NCI-H146 treated with DMSO at 0.1 percent for 48 hours (cell line): ENCODE measurements around the gene SCN10A.

Experiments used
- DNase-seq: peaks from one replicate; lab custom pipeline; 2025; ENCODE audit not compliant: unreplicated experiment; lab: John Stamatoyannopoulos, UW

SCN10A gene

DNA sequence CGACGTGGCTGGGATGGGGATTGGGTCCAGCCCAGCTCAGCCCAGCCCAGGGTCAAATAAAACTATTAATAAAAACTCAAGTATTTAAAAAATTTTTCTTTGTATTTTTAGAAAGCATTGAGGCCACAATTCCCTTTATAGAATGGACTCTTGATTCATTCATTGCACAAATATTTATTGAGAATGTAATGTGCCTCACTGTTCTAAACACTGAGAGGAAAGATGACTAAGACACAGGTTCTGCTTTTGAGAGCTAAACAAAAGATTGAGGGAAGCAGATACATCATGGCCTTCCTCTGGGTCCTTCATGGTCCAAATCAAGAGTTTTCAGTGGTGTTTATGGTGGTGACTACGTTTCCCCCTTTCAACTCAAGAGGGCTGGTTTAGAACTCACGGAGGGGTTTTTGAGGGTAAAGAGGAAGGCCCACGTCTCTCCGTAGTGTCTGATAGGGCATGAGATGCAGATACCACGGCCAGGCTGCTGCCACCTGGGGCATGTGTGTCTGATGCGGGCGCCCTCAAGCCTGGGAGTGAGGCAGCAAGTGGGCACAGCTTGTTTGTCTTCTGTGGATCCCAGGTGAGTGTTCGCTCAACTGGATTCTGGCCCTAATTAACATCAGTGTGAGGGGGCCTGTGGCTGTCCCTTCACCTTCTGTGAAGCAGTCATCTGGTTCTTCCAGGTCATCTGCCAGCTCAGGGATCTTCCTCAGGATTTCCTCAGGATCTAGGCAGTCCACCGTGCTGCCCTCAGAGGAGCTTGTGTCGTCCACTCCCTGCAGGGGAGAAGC is 93.0 kb downstream of the SCN10A start:
- DNase-seq, result no peak

DNA sequence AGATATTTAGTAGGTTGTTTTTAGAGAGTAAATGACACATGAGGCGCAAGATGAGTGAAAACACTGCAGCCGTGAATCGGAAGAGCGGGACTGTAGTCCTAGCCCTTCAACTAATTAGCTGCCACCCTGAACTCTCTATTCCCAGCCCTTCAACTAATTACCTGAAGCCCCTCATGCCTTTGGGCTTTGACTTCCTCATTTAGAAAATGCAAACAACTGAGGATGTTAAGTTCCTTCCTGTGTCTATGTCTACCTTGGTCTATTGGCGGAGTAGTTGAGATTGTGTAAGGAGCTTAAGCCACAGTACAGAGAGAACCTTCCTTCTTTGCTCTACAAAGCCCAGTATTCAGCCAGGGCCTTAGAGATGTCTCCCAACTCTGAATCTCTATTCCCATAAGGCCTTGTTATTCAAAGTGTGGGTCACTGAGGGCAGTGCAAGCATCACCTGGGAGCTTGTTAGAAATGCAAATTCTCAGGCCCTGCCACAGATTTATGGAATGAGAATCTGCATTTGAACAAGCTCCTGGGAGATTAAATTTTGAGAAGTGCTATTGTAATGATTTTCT is 94.7 kb downstream of the SCN10A start:
- DNase-seq, result no peak

DNA sequence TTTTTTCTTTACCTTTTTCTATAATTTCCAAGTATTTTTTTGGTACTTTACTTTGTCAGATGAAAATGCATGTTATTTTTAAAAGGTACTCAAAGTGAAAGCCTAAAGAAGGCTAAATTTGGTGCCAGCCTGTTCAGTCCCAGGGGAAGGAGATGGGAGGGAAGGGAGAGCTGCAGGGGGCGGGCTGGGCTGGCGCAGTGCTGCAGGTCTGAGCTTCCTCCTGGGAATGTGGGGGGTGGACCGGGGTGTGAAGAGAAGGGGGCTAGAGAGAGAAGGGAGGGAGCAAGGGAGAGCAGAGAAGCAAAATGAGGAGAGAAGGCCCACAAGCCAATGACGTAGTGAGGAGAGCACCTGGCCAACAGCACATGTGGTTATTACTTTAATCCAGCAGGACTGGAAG is 95.6 kb downstream of the SCN10A start:
- DNase-seq, result no peak

DNA sequence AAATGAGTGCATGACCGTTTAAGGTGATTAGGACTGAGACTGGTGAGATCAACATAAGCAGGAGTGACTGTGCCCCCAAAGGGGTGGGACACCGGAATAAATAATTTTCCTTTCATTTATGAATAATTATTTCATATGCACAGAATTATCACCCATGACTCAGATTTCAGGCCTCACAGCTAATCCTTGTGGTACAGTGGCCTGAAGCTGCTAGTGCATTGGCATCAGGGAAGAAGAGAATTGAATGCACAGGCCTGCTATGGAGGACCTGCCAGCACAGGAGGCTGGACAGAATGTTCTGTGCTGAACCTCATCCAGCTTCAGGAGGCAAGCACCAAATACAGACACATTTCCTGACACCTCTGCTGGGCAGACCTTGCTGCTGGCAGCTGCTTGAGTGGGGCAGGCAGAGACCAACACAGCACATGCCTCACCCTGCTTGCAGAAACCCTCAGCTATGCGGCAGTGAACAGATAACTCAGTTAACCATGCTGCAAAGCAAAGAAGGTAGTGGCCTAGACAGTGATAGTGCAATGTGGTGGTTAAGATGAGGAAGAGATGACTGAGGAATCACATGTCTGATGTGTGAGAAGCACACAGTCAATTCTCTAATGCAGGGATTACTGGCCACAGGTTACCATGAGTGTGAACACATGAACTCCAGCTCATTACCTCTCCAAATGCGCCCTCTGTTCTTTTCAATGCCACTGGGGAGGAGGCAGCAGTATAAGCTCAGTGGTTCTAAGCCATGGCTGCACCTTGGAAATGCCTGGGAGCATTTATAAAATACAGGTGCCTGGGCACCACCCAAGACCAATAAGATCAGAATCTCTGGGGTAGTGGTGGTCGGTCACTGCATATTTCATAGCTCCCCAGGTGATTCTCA is 98.4 kb downstream of the SCN10A start:
- DNase-seq, result no peak

DNA sequence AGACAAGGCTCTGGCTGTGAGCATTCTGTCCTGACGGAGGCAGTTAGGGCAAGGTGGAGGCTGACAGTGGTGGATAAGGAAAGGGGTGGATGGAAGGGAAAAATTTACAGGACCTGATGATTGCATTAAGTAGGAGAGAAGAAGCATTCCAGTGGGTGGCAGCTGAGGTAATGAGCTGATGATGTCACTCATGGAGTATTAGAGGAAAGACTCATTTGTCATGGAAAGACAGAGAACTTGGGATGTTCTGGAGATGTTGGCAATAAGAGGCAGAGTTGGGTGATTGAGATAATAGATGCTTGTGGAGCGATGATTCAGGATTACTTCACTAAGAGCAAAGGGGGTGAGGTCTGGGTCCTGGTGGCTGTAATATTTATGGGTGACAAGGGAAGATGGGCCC is 102.9 kb downstream of the SCN10A start:
- no peak for DNase-seq

DNA sequence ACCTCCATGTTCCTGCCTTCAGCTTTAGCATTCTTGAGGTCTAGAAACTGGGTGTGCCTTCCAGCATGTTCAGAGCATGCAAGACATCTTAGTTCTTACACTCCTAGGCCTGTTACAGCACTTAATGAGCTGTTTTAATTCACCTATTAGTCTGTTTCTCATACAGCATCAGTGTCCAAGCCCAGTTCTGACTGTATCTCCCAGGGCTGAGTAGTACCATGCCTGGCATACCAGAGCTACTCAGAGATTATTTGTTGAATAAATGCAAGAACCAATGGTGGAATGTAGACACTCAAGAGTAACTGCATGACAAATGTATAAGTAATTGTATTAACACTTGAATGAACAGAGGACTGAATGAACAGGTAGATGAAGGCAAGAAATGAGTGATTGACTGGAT is 104.7 kb downstream of the SCN10A start:
- DNase-seq, result no peak

DNA sequence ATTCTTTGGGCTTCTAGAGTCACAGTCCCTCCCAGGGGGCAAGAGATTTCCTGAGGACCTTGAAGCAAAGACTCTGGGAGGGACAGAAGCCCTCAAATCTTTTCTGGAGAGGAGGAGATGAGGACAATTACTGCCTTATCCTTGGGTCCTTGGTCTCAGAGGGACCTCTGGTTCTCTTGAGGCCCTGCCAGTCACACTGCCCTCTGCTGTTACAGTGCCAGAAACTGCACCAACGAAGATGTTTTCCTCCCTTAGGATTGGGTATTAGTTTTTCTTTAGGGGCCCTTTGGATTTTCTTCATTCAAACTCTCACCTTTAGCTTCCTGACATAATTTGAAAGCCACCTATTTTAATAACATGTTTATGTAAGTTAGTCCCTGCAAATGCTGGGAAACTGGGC is 108.3 kb downstream of the SCN10A start:
- DNase-seq, result no peak

DNA sequence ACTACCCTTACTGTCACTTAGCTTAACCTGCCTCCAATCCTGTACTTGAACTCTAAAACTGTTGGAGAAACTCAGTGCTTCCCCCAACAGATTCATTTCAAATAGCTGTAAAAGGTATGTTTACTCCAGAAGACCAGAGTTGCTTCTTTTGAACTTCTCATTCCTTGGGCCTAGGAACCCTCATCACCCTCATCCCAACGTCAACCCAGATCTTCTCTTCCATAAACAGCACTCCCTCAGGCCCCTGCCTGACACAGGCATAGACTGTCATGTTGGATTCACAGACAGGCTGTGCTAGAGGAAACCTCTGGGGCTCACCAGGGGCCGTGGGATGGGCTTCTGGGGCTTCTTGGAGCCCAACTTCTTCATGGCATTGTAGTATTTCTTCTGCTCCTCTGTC is 109.1 kb downstream of the SCN10A start:
- DNase-seq, result no peak

DNA sequence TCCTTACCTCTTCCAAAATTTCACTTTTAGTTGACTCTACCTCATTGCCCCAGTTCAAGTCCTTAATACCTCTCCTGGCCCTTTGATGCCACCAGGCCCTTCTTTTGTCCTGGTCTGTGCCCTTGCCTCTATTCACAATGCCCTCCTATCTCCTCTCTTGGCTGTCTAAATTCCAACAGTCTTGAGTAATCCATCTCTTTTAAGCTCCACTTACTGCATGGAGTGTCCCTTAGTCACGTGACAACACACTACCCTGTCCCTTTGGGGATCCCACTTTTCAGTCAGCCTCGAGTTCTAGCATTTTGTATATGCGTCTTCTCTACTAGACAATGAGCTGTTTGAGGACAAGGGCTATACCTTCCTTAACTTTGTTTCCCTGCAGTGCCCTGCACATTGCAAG is 113.8 kb downstream of the SCN10A start:
- DNase-seq, result no peak

DNA sequence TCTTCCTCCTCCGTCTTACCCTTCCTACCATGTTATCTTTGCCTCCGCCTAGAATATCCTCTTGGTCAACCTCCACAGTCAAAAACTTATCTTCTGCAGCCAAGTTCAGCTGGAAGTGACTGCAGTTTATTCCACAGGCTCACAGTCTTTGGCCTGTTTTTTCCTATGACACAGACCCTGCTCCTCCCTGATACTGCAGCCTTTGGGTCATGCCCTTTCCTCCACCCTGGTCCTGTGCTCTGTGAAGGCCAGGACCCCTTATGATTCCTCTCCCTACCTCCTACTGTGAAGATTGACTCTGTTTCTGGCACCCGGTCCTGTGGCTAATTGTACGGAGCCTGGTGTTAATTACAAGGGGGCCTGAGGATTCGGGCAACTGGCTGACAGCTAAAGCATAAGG is 117.3 kb downstream of the SCN10A start:
- no peak for DNase-seq

DNA sequence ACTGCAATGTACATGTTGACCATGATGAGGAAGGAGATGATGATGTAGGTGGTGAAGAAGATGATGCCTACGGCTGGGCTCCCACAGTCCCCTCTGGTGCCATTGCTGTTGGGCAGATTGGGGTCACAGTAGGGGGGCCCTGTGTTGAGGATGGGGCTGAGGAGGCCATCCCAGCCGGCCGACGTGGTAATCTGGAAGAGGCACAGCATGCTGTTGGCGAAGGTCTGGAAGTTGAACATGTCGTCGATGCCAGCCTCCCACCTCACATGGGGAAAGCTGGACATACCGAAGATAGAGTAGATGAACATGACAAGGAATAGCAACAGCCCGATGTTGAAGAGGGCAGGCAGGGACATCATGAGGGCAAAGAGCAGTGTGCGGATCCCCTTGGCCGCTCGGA is 118.0 kb downstream of the SCN10A start:
- DNase-seq, result no peak

DNA sequence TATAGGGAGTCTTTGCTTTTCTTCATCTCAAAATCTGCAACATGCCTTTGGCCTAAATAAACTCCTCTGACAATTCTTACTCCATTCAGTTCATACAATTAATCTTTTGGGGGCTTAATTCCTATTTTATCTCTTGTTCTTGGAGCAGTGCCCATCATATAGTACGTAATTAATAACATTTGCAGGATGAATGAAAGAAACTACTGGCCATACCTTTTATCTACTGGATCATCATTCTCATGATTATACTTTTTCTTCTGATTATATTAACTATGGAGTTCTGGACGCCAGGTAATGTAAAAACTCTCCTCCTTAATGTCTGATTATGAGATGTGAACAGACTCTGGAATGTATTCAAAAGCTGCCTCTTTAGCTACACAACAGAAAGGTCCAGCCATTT is 120.0 kb downstream of the SCN10A start:
- DNase-seq, result no peak

DNA sequence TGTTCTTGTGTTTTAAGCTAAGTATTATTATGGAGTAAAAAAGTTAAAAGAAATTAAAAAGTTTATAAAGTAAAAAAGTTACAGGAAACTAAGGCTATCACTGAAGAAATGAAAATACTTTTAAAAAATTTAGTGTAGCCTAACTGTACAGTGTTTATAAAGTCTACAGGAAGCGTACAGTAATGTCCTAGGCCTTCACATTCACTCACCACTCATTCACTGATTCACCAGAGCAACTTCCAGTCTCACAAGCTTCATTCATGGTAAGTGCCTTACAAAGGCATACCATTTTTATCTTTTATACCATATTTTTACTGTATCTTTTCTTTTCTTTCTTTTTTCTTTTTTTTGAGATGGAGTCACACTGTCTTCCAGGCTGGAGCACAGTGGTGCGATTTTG is 125.8 kb downstream of the SCN10A start:
- no peak for DNase-seq

DNA sequence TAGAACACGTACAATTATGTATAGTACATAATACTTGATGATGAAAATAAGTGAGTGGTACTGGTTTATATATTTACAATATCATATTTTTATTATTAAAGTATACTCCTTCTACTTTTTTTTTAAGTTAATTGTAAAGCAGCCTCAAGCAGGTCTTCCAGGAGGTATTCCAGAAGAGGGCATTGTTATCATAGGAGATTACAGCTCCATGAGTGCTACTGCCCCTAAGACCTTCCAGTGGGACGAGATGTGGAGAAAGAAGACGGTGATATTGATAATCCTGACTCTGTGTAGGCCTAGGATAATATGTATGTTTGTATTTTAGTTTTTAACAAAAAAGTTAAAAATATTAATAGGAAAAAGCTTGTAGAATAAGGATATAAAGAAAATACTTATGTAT is 126.2 kb downstream of the SCN10A start:
- no peak for DNase-seq

DNA sequence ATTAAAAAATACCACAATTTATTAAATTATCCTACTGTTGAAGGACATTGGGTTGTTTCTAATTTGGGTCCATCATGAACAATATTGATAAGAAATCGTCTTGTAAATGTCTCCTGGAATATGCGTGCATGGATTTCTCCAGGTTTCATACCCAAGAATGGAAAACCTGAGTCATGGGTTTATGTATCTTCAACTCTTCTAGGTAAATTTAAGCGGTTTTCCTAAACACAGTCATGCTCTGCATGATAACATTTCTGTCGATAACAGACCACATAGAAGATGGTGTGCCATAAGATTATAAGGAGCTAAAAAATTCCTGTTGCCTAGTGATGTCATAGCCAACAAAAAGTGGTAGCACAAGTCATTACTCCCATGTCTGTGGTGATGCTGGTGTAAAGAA is 126.7 kb downstream of the SCN10A start:
- no peak for DNase-seq

DNA sequence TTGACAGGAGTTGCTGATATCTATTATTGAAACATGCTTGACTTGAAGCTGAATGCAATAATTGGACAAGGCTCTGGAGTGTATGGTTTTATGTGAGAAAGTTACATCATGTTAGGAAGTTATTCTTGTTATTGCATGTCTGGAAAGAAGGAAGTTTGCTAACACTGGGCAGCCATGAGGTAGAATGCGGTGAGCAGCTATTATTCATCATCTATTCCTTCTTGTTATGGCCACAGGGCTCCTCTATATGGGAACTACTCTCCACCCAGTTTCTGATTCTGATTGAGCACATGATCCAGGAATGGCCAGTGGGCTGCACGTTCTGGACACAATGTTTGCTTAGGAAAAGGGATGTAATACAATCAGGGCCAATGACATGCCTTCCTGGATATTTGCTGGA is 128.7 kb downstream of the SCN10A start:
- no peak for DNase-seq

DNA sequence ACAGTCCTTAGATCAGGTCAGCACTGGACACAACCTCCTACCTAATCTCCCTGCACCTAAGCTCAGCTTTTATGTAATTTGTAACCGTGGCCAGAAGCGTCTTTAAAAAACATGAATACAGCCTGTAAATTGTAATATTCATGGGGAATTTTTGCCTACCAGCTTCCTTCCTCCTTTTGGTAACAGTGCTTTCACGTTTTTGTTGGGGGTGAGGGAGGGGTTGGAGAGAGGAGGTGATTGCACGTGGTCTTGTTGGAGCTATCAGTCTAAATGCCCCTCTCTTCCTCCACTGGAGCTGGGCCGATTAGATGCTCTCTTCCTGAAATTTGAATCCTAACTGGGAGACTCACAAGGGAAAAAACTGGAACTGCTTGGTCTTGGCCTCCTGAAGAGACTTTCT is 131.5 kb downstream of the SCN10A start:
- DNase-seq, result no peak

DNA sequence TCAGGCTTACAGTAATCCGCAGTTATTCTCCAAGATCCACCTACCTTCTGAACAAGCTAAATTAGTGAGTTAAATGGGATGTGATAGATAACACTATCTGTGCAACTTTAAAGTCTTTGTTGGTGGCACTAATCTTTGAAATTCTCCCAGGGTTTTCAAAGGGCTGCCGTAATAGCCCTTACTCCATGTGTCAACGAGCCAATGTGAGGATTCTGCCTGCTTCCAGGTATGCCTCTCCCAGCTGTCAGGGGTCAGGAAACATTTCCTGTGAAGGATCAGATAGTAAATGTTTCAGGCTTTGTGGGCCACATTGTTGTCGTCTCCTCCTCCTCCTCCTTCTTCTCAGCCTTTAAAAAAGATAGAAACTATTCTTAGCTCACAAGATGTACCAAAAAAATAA is 146.3 kb downstream of the SCN10A start:
- DNase-seq, result no peak

DNA sequence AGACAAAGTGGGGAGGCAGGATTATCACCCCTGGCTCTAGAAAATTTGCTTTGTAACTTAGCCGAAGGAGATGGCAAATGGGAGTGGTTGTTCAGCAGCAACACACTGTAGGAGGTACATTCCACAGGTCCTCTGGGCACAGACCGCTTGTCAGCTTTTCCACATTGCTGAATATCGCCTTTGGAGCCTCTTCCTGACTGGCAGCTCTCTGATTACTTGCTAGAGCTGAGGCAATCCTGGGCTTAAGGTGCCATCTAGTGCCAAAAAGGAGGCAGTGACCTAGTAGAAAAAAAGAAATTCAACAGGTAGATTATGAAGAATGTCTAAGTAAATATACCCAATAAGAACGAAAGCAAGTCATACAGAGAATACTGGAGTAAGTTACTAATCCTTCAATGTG is 153.5 kb downstream of the SCN10A start:
- no peak for DNase-seq

DNA sequence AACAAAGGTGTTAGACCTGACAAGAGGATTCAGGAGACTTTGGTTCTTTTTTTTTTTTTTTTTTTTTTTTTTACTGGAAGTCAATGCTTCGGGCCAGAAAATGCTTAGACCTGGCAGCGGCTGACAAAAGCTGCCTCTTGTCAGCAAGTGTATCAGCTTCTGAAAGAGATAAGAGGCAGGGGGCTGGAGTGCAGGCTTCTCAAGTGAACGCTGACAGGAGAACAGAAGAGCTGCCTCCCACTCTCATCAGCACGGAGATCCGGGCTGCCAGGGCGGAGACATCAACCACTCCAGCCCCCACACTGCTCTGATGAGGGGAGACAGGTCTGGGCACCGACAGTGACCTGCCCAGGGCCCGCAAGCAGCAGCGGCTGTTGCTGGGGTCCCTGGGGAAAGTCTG is 157.2 kb downstream of the SCN10A start:
- DNase-seq, result no peak

DNA sequence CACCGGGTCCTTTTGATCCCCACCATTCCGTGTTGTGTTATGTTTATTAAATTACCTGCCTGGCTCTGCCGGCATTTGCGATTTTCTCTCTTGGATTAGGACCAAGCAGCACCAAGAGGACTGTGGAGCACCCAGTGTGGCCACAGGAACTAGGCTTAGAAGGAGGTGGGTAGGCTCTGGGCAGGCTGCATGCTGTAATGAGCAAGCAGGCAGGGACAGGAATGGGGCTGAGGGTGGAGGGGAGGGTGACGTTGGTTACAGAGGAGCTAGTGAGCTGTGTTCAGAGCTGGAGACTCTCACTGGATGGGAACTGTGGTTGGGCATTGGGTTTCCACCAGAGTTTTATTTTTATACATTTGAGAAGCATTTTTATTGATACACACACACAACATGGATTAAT is 158.6 kb downstream of the SCN10A start:
- no peak for DNase-seq

DNA sequence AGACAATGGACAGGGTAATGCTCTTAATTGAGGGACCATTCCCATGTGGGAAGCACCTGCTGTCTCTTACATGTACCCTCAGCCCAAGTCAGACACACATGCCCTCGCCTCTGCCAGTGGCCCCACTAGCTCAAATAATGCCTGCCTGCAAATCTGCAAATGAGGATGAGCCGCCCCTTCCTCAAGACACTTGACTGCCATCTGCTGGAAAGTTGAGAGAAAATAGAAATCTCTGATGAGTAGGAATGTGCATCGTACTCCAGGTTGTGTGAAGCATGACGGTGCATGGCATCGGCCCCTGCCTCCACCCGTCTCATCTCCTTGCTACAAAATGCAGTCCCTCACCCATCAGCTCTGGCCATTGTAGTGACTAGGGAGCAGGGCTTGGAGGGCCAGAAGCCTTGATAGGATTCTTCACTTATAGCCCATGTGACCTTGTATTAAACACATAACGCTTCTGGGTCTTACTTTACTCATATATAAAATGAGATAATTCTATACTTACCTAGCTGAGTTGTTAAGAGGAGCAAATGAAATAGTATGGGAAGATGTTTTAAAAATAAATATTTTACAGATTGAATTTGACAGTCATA is 160.2 kb downstream of the SCN10A start:
- DNase-seq, result peak; percentile 31
